ENCODE data around the gene ZCCHC14. TPM values are rescaled to one million over a fixed set of nuclear protein-coding genes. Genes with fewer than 3 reads are reported as not detected.
A peak's percentile ranks its signal among the peaks of the same experiment; 100 is the strongest.
"Not testable (repeated sequence)": the region's sequence is repeated elsewhere in the genome, so short reads cannot be mapped to it uniquely, and the experiment has no call there.

ZCCHC14 gene
- polyA plus RNA-seq, 2 donors = 6.8 to 8.0 TPM

GRCh38 chr16:87526238-87526947, 33.6 kb upstream of the ZCCHC14 start:
- no peak overlapping the region for H3K27ac ChIP-seq (ENCODE audit: low read depth in 2 of 2, low read length in 1 of 2)
- no peaks in the 10 kb centered on the region for H3K4me1 ChIP-seq (ENCODE audit: control insufficient read depth in 2 of 2, insufficient read depth in 2 of 2, low read length in 1 of 2)
- H3K27me3 ChIP-seq (ENCODE audit: control insufficient read depth in 1 of 2, insufficient read depth in 2 of 2, low read length in 2 of 2) = no peaks in the 10 kb centered on the region
- no peaks in the 10 kb centered on the region for H3K36me3 ChIP-seq (ENCODE audit: control insufficient read depth in 2 of 2, insufficient read depth in 2 of 2, low read length in 1 of 2)
- H3K9me3 ChIP-seq (ENCODE audit: control insufficient read depth in 2 of 2, insufficient read depth in 1 of 2, low read depth in 1 of 2, low read length in 1 of 2) = peaks cover 0 to 7% of the 10 kb centered on the region in 2 donors
- no peak overlapping the region for H3K4me3 ChIP-seq (ENCODE audit: low read depth in 1 of 2, low read length in 2 of 2)
- WGBS, 2 donors = 85 to 89% methylated on average over 6 of the region's 6 CpGs

DNA sequence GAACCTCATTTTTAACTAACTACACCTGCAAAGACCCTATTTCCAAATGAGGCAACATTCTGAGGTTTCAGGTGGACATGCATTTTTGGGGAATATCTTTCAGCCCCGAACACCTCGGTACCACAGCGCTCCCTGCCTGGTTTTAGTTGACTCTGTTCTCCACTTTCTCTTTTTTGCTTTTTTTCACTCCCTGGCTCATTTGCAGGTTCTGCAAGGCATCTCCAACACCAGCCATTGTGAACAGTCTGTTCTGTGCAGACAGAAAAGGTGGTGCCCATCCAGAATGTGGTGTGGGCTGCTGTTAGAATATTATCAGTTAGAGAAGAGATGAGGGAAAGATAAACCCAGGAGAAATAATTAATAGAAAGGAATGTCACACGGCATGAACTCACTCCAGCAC, 32.5 kb upstream of the ZCCHC14 start:
- Histone ChIP-seq H3K27ac (ENCODE audit: low read depth in 2 of 2, low read length in 1 of 2) (no peak overlapping the region), H3K4me1 (ENCODE audit: control insufficient read depth in 2 of 2, insufficient read depth in 2 of 2, low read length in 1 of 2) (no peaks in the 10 kb centered on the region), H3K36me3 (ENCODE audit: control insufficient read depth in 2 of 2, insufficient read depth in 2 of 2, low read length in 1 of 2) (no peaks in the 10 kb centered on the region), H3K9me3 (ENCODE audit: control insufficient read depth in 2 of 2, insufficient read depth in 1 of 2, low read depth in 1 of 2, low read length in 1 of 2) (peaks cover 0 to 4% of the 10 kb centered on the region in 2 donors), H3K4me3 (ENCODE audit: low read depth in 1 of 2, low read length in 2 of 2) (no peak overlapping the region), H3K27me3 (ENCODE audit: control insufficient read depth in 1 of 2, insufficient read depth in 2 of 2, low read length in 2 of 2) (no peaks in the 10 kb centered on the region)
- 73 to 78% methylated on average over 4 of the region's 4 CpGs for WGBS, 2 donors

- WGBS, 2 donors = 74 to 77% methylated on average over 4 of the region's 4 CpGs
- H3K27ac ChIP-seq (ENCODE audit: low read depth in 2 of 2, low read length in 1 of 2) = no peak overlapping the region
- no peak overlapping the region for H3K4me3 ChIP-seq (ENCODE audit: low read depth in 1 of 2, low read length in 2 of 2)
- H3K36me3 ChIP-seq (ENCODE audit: control insufficient read depth in 2 of 2, insufficient read depth in 2 of 2, low read length in 1 of 2) = no peaks in the 10 kb centered on the region
- peaks cover 0 to 4% of the 10 kb centered on the region in 2 donors for H3K9me3 ChIP-seq (ENCODE audit: control insufficient read depth in 2 of 2, insufficient read depth in 1 of 2, low read depth in 1 of 2, low read length in 1 of 2)
- no peaks in the 10 kb centered on the region for H3K4me1 ChIP-seq (ENCODE audit: control insufficient read depth in 2 of 2, insufficient read depth in 2 of 2, low read length in 1 of 2)
- no peaks in the 10 kb centered on the region for H3K27me3 ChIP-seq (ENCODE audit: control insufficient read depth in 1 of 2, insufficient read depth in 2 of 2, low read length in 2 of 2)
These were observed 31.6 kb upstream of the ZCCHC14 start for GRCh38 chr16:87524407-87524806.

DNA sequence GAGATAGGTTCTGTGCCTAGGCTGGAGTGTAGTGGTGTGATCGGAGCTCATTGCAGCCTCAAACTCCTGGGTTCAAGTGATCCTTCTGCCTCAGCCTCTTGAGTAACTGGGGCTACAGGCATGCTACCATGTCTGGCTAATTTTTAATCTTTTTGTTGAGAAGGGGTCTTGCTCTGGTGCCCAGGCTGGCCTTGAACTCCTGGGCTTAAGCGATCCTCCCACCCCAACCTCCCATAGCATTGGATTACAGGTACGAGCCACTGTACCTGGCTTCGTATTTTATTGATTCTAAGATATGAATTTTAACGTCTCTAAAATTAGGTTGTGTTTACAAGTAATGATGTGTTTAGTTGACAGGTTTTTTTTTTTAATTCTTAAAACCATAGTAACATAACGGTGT, 30.8 kb upstream of the ZCCHC14 start:
- H3K4me3 ChIP-seq (ENCODE audit: low read depth in 1 of 2, low read length in 2 of 2); H3K4me1 ChIP-seq (ENCODE audit: control insufficient read depth in 2 of 2, insufficient read depth in 2 of 2, low read length in 1 of 2); H3K36me3 ChIP-seq (ENCODE audit: control insufficient read depth in 2 of 2, insufficient read depth in 2 of 2, low read length in 1 of 2); H3K9me3 ChIP-seq (ENCODE audit: control insufficient read depth in 2 of 2, insufficient read depth in 1 of 2, low read depth in 1 of 2, low read length in 1 of 2); H3K27me3 ChIP-seq (ENCODE audit: control insufficient read depth in 1 of 2, insufficient read depth in 2 of 2, low read length in 2 of 2); H3K27ac ChIP-seq (ENCODE audit: low read depth in 2 of 2, low read length in 1 of 2): not testable (repeated sequence)
- WGBS, 2 donors = 83 to 87% methylated on average over 6 of the region's 6 CpGs

DNA sequence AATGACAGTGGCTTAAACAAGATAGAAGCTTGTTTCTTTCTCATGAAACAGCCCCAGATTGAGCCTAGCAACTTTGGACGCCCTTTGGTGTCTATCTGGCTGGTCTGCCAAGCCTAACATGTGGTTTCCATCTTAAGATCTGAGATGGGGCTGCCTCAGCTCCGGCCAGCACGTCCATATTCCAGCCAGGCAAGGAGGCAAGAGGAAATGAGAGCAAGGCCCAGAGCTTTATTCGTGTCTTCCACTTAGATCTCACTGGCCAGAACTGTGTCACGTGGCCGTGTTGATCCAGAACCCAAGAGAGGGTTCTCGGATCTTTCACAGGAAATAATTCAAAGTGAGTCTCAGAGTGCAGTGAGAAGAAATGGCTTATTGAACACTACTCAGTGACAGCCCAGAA, 28.9 kb upstream of the ZCCHC14 start:
- H3K9me3 ChIP-seq (ENCODE audit: control insufficient read depth in 2 of 2, insufficient read depth in 1 of 2, low read depth in 1 of 2, low read length in 1 of 2); H3K4me3 ChIP-seq (ENCODE audit: low read depth in 1 of 2, low read length in 2 of 2); H3K27ac ChIP-seq (ENCODE audit: low read depth in 2 of 2, low read length in 1 of 2); H3K36me3 ChIP-seq (ENCODE audit: control insufficient read depth in 2 of 2, insufficient read depth in 2 of 2, low read length in 1 of 2); H3K27me3 ChIP-seq (ENCODE audit: control insufficient read depth in 1 of 2, insufficient read depth in 2 of 2, low read length in 2 of 2): not testable (repeated sequence)
- WGBS, 2 donors = 71 to 77% methylated on average over 7 of the region's 7 CpGs
- peaks cover 0 to 14% of the 10 kb centered on the region in 2 donors for H3K4me1 ChIP-seq (ENCODE audit: control insufficient read depth in 2 of 2, insufficient read depth in 2 of 2, low read length in 1 of 2)

- H3K9me3 ChIP-seq (ENCODE audit: control insufficient read depth in 2 of 2, insufficient read depth in 1 of 2, low read depth in 1 of 2, low read length in 1 of 2); H3K27me3 ChIP-seq (ENCODE audit: control insufficient read depth in 1 of 2, insufficient read depth in 2 of 2, low read length in 2 of 2); H3K36me3 ChIP-seq (ENCODE audit: control insufficient read depth in 2 of 2, insufficient read depth in 2 of 2, low read length in 1 of 2); H3K4me3 ChIP-seq (ENCODE audit: low read depth in 1 of 2, low read length in 2 of 2): not testable (repeated sequence)
- 44 to 50% methylated on average over 4 of the region's 4 CpGs for WGBS, 2 donors
- peaks cover 0 to 14% of the 10 kb centered on the region in 2 donors for H3K4me1 ChIP-seq (ENCODE audit: control insufficient read depth in 2 of 2, insufficient read depth in 2 of 2, low read length in 1 of 2)
- H3K27ac ChIP-seq (ENCODE audit: low read depth in 2 of 2, low read length in 1 of 2) = peak overlapping the region; percentile 16 to 79
These were observed 26.3 kb upstream of the ZCCHC14 start for GRCh38 chr16:87519170-87519569.

DNA sequence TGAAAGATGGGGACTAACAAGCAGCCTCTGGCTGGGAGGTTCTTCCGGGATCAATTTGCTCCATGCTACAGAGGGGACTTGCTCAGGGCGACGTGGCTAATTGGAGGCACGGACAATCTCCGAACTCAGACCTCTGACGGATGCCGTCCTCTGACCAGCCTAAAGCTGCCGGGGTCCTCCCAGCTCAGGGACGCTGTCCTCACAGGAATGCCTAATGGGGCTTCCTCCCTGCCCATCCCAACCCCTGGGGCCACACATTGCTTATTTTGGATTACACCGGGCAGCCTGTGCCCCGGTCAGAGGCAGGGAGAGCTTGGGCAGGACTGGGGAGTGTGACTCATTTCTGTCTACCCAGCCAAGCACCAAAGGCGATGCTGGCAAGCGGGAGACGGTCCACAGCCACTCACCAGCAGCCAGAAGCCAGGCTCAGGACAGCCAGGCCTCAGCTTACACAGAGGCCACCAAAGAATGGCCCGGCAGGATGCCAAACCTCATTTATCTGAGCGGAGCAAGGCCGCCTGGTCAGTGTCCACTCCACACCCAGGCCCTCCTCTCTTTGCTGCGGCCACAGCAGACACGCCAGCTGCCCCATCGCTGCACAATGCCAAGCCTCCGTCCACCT, 25.7 kb upstream of the ZCCHC14 start:
- not testable (repeated sequence) for H3K27me3 ChIP-seq (ENCODE audit: control insufficient read depth in 1 of 2, insufficient read depth in 2 of 2, low read length in 2 of 2); H3K9me3 ChIP-seq (ENCODE audit: control insufficient read depth in 2 of 2, insufficient read depth in 1 of 2, low read depth in 1 of 2, low read length in 1 of 2); H3K36me3 ChIP-seq (ENCODE audit: control insufficient read depth in 2 of 2, insufficient read depth in 2 of 2, low read length in 1 of 2); H3K4me3 ChIP-seq (ENCODE audit: low read depth in 1 of 2, low read length in 2 of 2)
- H3K4me1 ChIP-seq (ENCODE audit: control insufficient read depth in 2 of 2, insufficient read depth in 2 of 2, low read length in 1 of 2) = peaks cover 0 to 14% of the 10 kb centered on the region in 2 donors
- 49 to 70% methylated on average over 19 to 21 of the region's 21 CpGs for WGBS, 2 donors
- H3K27ac ChIP-seq (ENCODE audit: low read depth in 2 of 2, low read length in 1 of 2) = peak overlapping the region; percentile 79 to 87

GRCh38 chr16:87517610-87518429, 25.0 kb upstream of the ZCCHC14 start:
- Histone ChIP-seq H3K4me3 (ENCODE audit: low read depth in 1 of 2, low read length in 2 of 2) (peak overlapping the region; percentile 33 to 42), H3K4me1 (ENCODE audit: control insufficient read depth in 2 of 2, insufficient read depth in 2 of 2, low read length in 1 of 2) (peaks cover 0 to 14% of the 10 kb centered on the region in 2 donors), H3K27ac (ENCODE audit: low read depth in 2 of 2, low read length in 1 of 2) (peak overlapping the region; percentile 79 to 95)
- WGBS, 2 donors = 39 to 49% methylated on average over 29 to 30 of the region's 34 CpGs
- not testable (repeated sequence) for H3K36me3 ChIP-seq (ENCODE audit: control insufficient read depth in 2 of 2, insufficient read depth in 2 of 2, low read length in 1 of 2); H3K27me3 ChIP-seq (ENCODE audit: control insufficient read depth in 1 of 2, insufficient read depth in 2 of 2, low read length in 2 of 2); H3K9me3 ChIP-seq (ENCODE audit: control insufficient read depth in 2 of 2, insufficient read depth in 1 of 2, low read depth in 1 of 2, low read length in 1 of 2)

DNA sequence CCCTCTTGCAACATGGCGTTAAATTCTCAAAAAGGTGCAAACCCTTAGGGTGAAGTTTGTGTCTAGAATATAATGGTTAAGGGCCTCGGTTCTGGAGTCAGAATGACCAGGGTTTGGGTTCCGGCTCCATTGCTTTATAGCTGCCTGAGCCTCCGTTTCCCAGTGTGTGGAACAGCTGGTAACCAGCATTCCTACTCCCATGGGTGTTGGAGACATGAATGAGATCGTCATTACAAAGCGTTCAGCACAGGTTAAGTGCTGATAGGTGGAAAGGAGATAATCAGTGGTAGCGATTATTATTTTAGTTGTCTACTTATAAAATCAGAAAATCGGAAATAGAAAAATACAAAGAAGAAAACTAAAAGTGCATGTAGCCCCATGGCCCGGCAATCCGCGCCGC, 23.5 kb upstream of the ZCCHC14 start:
- Histone ChIP-seq H3K9me3 (ENCODE audit: control insufficient read depth in 2 of 2, insufficient read depth in 1 of 2, low read depth in 1 of 2, low read length in 1 of 2) (peaks cover 0 to 2% of the 10 kb centered on the region in 2 donors), H3K4me1 (ENCODE audit: control insufficient read depth in 2 of 2, insufficient read depth in 2 of 2, low read length in 1 of 2) (peaks cover 0 to 14% of the 10 kb centered on the region in 2 donors), H3K27ac (ENCODE audit: low read depth in 2 of 2, low read length in 1 of 2) (no peak overlapping the region), H3K4me3 (ENCODE audit: low read depth in 1 of 2, low read length in 2 of 2) (no peak overlapping the region), H3K27me3 (ENCODE audit: control insufficient read depth in 1 of 2, insufficient read depth in 2 of 2, low read length in 2 of 2) (no peaks in the 10 kb centered on the region), H3K36me3 (ENCODE audit: control insufficient read depth in 2 of 2, insufficient read depth in 2 of 2, low read length in 1 of 2) (no peaks in the 10 kb centered on the region)
- WGBS, 2 donors = 87 to 88% methylated on average over 12 of the region's 12 CpGs
